AG20443 (cell line): ENCODE measurements around the gene LPCAT3.
A peak's percentile ranks its signal among the peaks of the same experiment; 100 is the strongest.

ENCODE experiments used
- DNase-seq: peaks from one replicate; pipeline ENCODE4 v3.0.0; 2012; ENCODE audit warnings: low spot score, mixed read lengths

Gene LPCAT3

GRCh38 chr12:6998715-6999451, 19.4 kb downstream of the LPCAT3 start:
- no peak for DNase-seq

DNA sequence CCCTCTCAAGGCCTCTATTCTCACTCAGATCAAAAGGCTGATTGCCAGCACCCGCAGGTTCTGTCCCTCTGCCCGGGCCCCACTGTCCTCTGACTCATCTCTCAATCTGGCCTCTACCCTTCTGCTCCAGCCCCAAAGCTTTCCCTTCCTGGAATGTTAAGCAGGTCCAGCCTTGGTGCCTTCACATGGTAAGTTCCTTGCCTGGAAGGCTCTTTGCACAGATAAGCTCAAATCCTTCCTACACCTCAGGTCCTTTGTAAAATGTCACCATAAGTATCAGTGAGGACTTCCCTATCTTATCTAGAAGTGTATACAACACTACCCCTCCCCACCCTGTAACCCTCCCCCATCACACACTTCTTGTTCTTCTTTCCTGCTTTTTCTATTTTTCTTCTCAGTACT, 22.2 kb downstream of the LPCAT3 start:
- peak; percentile 90 for DNase-seq

DNA sequence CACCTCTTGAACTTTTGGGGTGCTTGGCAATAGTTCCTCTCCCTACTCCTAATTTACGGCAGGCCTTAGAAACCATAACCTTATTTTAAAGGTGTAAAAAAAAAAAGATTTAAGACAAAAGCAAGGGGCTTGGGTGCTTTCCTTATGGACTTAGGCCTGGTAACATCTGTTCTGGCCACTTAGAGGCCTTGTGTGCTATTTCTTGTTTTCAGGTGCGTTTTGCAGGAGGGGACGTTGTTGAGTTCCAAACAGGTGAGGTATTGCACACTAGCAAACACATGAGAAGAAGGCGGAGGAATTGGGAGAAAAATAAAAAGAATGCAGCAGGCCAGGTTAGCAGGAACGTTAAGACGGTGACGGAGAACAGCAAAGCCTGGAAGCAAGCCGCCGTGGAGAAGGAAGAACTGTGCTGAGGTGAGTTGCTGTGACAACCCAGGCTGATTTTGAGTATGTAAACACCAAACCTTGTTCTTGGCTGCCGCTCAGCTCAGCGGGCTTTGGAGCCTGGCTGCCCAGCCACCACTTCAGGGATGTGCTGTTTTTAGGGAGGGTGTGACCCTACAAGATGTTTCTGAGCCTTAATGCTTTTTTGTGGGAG, 30.2 kb downstream of the LPCAT3 start:
- no peak for DNase-seq

DNA sequence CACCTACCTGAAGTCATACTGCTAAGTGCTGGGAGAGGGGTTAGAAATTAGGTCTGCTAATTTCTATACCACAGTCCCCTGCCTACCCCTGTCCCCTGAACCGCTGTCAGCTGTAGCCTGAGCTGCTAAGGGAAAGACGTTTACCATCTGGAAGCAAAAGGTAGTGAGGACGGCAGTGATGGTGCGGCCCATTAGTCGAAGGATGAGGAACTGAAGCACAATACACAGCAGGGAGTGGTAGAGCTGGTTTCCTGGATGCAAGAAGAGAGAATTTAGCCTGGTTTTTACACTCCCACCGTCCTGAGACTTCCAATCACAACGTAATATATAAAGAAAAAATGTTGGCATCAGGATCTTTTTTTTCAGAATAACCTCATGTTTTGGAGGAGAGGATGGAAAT, 35.7 kb downstream of the LPCAT3 start:
- DNase-seq, result no peak

DNA sequence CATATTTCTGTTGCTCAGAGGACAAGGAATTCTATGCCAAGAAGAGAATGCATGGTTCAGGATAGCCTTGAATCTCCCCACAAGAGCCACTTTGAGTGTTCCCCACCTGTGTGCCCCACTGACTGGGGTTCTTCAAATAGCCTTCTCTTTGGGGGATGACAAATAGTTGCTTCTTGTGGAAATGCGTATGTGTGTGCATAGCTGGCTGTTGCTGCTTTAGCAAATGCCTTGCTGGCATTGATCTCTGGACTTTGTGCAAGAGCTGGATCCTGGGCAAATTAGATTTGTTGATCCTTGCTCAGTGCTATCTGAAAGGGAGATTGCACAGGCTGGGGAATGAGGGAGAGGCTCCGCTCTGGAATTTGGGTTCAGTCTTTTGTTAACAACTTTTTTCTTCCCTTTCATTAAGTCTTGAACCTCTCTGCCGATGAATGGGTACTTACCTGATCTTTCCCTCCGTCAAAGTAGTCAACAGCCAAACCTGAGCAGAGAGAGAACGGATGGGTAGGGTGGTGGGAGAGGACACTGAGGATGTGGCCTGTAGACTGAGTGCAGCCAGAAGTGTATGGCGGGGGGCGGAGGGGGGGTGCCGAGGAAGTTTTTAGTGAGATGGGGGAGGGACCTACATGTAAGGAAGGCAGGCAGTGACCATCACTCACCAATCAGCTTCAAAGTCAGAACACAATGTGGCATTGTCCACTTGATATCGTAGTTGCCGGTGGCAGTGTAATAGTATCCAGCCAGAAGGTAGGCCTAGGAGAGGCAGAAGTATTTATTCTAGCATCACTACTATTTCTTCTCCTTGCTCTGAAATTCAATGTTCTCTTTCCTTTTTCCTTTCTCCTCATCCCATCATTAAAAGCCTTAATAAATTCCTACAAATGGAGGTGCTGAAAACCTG, 36.9 kb downstream of the LPCAT3 start:
- DNase-seq, result no peak

- DNase-seq, result no peak
These were observed 37.5 kb downstream of the LPCAT3 start for GRCh38 chr12:6980740-6981139.

DNA sequence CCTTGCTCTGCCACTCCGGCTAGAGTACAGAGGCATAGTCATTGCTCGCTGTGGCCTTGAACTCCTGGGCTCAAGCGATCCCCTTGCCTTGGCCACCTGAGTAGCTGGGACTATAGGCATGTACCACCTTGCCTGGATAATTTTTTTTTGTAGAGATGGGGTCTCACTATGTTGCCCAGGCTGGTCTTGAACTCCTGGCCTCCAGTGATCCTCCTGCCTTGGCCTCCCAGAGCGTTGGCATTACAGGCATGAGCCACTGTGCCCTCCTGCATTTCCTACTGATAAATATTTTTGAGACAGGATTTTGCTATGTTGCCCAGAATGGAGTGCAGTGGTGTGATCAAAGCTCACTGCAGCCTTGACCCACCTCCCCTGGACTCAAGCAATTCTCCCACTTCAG, 38.2 kb downstream of the LPCAT3 start:
- no peak for DNase-seq

- no peak for DNase-seq
These were observed 38.8 kb downstream of the LPCAT3 start for GRCh38 chr12:6979453-6979852.

GRCh38 chr12:6979021-6979420, 39.3 kb downstream of the LPCAT3 start:
- DNase-seq, result no peak

DNA sequence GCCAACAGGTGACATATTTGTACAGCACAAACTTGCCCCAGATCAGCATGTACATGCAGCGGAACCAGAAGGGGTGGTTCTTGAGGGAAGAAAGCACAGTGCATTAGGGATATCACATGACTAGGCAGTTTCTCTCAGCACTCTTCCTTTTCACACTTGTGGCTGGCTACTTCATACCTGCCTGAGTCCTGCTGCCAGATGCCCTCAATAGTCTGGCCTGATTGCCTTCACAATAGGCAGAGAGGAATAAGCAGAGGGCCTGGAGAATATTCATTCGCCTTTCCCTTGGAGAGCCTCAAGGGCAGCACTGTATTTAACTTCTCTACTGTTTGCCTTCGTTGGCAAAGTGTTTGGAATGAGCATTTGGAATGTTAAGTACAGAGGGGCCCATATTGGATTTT, 39.7 kb downstream of the LPCAT3 start:
- DNase-seq, result no peak

GRCh38 chr12:6978188-6978587, 40.1 kb downstream of the LPCAT3 start:
- DNase-seq, result no peak

DNA sequence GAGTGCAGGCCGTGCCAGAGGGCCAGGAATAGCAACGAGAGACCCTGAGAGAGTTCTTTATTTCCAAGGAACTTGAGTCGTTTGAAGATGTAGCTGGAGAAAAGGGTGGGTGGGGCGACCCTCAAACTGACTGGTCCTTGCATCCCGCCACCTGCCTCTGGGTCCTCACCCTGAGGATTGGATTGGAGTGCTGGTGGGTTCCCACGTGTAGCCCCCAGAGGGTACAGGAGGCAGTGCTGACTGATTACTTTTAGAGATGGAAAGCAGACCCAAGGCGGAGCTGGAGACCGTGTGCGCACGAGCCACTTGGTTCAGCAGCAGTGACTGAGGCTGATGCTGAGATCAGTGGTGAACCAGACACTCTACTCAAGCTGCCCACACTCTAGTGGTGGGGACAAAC, 40.6 kb downstream of the LPCAT3 start:
- DNase-seq, result no peak

DNA sequence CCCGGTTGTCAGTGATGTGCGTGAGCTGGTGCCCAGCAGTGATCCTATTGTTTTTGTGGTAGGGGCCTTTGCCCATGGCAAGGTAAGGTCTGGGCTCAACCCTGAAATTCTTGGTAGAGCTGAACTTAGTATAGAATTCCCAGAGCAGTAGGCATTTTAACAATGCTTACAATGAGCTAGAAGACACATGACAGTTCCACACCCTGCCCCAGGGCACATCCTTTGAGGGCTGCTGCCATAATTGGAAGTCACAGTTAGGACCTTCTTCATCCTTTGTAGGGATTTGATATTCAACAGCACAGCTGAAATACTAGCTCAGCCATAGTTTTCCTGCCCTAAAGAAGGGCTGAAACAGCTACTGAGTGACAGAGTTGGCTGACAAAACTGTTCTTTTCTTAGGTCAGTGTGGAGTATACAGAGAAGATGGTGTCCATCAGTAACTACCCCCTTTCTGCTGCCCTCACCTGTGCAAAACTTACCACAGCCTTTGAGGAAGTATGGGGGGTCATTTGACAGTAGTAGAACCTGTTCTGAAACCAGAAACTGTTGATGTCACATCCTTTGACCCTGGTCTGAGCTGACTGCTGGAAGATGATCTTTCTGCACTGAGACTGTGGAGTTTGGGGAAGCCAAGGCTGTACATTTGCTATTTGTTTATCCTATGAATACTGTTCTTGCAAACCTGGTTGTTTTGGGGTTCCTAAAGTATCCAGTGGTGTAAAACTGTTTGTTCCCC, 42.8 kb downstream of the LPCAT3 start:
- no peak for DNase-seq

DNA sequence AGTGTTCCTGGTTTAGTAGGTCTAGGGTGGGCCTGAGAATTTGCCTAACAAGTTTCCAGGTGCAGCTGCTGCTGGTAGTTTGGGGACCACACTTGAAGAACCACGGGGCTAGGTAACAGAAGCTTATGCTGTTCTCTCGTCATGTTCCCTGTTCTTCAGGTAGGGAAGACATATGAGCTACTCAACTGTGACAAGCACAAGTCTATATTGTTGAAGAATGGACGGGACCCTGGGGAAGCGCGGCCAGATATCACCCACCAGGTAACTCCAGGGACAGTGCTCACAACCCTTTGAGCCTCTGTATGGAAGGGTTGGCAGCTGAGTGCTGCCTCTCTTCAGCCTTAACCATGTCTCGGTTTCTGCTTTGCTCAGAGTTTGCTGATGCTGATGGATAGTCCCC, 44.1 kb downstream of the LPCAT3 start:
- DNase-seq, result no peak

DNA sequence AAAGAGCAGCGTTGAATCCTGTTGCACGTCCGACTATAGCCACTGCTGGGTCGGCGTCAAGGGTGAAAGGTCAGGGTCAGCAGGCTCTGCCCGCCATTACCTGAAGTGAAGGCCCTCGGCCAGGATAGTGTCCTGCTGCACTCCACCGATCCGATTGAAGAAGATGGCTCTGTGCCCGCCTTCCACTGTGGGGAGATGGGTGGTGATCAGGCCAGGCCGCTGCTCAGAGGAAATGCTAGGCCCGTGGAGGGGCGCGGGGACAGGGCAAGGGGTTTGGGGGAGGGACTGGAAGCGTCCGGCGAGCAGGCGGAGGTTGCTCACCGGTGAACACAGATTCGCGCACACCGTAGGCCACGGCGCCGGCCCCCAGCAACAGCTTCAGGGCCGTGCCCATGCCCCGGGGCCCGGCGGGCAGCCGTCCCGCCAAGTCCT, 48.2 kb downstream of the LPCAT3 start:
- no peak for DNase-seq

DNA sequence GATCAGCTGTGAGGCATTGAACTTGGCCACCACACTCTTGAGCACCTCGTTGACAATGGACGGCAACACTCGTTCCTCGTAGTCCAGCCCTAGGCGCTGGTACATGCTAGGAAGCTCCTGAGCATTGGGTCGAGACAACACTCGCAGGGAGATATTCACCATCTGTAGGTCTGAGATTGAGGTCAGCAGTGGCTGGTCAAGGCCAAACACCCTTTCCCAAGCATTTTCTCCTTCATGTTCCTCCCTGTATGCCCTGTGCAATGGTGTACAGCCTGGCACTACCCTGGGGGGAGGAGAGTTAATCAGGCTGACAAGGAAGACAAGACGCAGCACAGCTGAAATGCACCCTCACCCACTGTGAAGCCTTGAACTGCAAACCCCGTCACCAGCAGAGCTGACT, 49.9 kb downstream of the LPCAT3 start:
- DNase-seq, result no peak

DNA sequence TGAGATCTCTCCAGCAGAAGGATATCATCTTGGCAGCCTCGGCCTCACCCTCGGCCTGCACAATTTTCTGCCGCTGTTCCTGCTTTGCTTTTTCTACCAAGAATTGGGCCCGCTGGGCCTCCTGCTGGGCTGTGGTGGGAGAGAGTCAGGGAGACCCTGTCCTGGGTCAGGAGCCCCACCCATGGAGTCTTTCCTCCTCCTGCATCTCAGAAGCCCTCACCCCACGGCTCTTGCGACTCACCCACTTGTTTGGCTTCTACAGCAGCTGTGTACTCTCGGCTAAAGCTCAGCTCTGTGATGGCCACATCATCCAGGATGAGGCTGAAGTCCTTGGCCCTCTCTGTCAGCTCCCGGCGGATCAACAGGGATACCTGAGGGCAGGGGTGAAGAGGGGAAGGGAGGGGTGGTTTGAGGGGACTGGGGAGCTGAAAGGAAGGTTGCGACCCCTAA, 50.6 kb downstream of the LPCAT3 start:
- no peak for DNase-seq

GRCh38 chr12:6966351-6966750, 51.9 kb downstream of the LPCAT3 start:
- no peak for DNase-seq

DNA sequence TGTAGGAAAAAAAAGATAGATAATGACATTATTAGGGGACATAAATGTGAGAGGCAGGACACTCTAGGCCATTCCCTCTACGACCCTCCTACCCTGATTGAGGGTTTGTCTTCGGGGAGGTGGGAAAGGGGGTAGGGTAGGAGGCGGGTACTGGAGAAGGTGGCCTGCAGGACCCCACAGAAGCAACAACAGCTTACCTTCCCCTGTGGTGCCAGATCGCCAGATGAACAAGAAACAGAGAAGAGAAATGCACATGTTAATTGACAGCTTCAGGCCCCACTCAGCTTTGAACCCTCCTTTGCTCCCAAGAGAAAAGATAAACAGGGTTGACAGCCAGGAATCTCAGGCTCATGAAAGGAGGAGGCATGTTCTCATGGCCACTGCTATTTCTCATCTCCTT, 52.6 kb downstream of the LPCAT3 start:
- DNase-seq, result no peak

DNA sequence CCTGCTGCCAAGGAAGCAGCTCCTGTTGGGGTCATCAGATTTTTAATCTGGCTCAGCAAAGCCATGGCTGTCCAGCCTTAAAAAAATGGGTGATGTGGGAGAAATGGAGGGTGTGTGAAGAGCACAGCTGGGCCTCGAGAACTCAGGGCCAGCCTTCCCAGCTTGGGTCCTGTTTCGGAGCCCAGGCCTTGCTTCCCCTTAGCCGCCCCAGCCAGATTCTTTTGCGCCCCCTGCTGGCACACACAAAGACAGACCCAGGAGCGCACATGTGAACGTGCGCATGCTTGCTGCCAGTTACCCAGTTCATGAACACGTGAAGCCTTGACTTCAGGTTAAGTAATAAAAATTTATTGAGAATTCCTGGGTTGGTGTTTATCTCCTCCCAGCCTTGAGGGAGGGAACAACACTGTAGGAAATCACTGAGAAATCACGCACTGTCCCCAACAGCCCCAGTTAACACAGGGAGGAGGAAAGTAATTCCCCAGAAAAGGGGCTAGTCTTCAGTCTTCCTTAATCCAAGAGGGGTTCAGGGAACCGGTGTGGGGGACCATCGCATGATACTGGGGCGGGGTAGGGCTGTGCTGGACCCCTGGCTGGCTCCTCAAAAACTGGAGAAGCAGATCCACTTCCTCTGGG, 53.1 kb downstream of the LPCAT3 start:
- DNase-seq, result peak; percentile 90

DNA sequence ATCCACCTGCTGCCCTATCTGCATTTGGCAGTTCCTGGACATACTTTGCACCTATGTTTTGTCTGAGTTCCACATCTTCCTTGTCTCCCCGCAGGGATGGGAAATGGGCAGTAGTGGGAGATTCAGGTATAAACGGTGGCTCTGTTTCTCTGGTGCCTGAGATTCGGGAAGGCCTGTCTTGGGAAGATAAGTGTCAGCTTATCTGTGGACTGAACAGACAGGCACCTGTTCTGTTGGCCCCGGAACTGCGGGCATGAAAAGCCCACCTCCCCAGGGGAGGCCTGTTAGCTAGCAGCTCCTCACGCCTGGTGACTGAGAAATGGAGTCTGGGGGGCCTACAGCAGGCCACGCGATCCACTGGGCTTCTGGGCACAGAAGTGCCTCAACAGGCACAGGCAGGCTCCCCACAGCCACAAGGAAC, 53.7 kb downstream of the LPCAT3 start:
- DNase-seq, result no peak
